Erythroblast (primary cell): Measurements from ENCODE around the gene RAD51B.

Experiments used
- GATA1 ChIP-seq: IDR thresholded peaks from 2 replicates; pipeline ENCODE4 v1.6.1; 2011; ENCODE audit warnings: low read depth, mild to moderate bottlenecking, control low read depth, low read length, moderate library complexity
- POLR2A ChIP-seq: IDR thresholded peaks from 2 replicates; pipeline ENCODE4 v1.6.1; 2011; ENCODE audit warnings: mild to moderate bottlenecking, low read length

GRCh38 chr14:68571928-68572525 lies 752.4 kb downstream of the RAD51B start:
- TF ChIP-seq POLR2A (no peak), GATA1 (no peak)
